IMR-90 (cell line): ENCODE data around the gene MAPK11.

Experiments used
- BHLHE40 ChIP-seq: fragments of 150-350 bp; IDR thresholded peaks from 2 replicates; pipeline ENCODE4 v1.6.1; 2016; ENCODE audit warnings: mild to moderate bottlenecking, low read depth, low read length
- CEBPB ChIP-seq: IDR thresholded peaks from 2 replicates; pipeline ENCODE4 v1.6.1; 2012; ENCODE audit warnings: low read depth, low read length, improper control_type of control experiment
- CHD1 ChIP-seq: IDR thresholded peaks from 2 replicates; pipeline ENCODE4 v1.6.1; 2012; ENCODE audit warnings: low read depth, low read length, improper control_type of control experiment
- FOS ChIP-seq: fragments of 150-350 bp; IDR thresholded peaks from 2 replicates; pipeline ENCODE4 v1.6.1; 2016; ENCODE audit warnings: low read depth, low read length
- MAZ ChIP-seq: IDR thresholded peaks from 2 replicates; pipeline ENCODE4 v1.6.1; 2012; ENCODE audit warnings: low read depth, mild to moderate bottlenecking, low read length, improper control_type of control experiment, moderate library complexity, borderline replicate concordance
- MXI1 ChIP-seq: IDR thresholded peaks from 2 replicates; pipeline ENCODE4 v1.6.1; 2012; ENCODE audit warnings: low read depth, mild to moderate bottlenecking, low read length, moderate library complexity, borderline replicate concordance
- NFE2L2 ChIP-seq: fragments of 150-350 bp; IDR thresholded peaks from 2 replicates; pipeline ENCODE4 v1.6.1; 2016; ENCODE audit warnings: low read depth, mild to moderate bottlenecking, low read length
- POLR2A ChIP-seq: IDR thresholded peaks from 2 replicates; pipeline ENCODE4 v1.6.1; 2012; ENCODE audit warnings: mild to moderate bottlenecking, low read depth, low read length
- RAD21 ChIP-seq: IDR thresholded peaks from 2 replicates; pipeline ENCODE4 v1.6.1; 2012; ENCODE audit warnings: low read length, improper control_type of control experiment
- RCOR1 ChIP-seq: IDR thresholded peaks from 2 replicates; pipeline ENCODE4 v1.6.1; 2012; ENCODE audit warnings: mild to moderate bottlenecking, low read length, improper control_type of control experiment; ENCODE audit not compliant: insufficient replicate concordance
- RFX5 ChIP-seq: IDR thresholded peaks from 2 replicates; pipeline ENCODE4 v1.8.0; 2012; ENCODE audit warnings: low read depth, mild to moderate bottlenecking, low read length, moderate library complexity
- SMC3 ChIP-seq: fragments of 150-350 bp; IDR thresholded peaks from 2 replicates; pipeline ENCODE4 v1.6.1; 2016; ENCODE audit warnings: low read depth, mild to moderate bottlenecking, antibody characterized with exemption, low read length, moderate library complexity
- USF2 ChIP-seq: fragments of 150-350 bp; IDR thresholded peaks from 2 replicates; pipeline ENCODE4 v1.6.1; 2017; ENCODE audit warnings: mild to moderate bottlenecking, antibody characterized with exemption, low read length, low read depth
- TF ChIP-seq, protein P1 (sequence below): conservative IDR thresholded peaks from 2 replicates; pipeline ENCODE4 v1.5.1; 2012; ENCODE audit warnings: mild to moderate bottlenecking, low read depth, low read length, improper control_type of control experiment

GRCh38 chr22:50305393-50305922, 35.3 kb upstream of the MAPK11 start:
- no peak for TF ChIP-seq POLR2A
- no peak for TF ChIP-seq FOS
- TF ChIP-seq RFX5 = no peak
- no peak for TF ChIP-seq CEBPB
- TF ChIP-seq, protein P1, sequence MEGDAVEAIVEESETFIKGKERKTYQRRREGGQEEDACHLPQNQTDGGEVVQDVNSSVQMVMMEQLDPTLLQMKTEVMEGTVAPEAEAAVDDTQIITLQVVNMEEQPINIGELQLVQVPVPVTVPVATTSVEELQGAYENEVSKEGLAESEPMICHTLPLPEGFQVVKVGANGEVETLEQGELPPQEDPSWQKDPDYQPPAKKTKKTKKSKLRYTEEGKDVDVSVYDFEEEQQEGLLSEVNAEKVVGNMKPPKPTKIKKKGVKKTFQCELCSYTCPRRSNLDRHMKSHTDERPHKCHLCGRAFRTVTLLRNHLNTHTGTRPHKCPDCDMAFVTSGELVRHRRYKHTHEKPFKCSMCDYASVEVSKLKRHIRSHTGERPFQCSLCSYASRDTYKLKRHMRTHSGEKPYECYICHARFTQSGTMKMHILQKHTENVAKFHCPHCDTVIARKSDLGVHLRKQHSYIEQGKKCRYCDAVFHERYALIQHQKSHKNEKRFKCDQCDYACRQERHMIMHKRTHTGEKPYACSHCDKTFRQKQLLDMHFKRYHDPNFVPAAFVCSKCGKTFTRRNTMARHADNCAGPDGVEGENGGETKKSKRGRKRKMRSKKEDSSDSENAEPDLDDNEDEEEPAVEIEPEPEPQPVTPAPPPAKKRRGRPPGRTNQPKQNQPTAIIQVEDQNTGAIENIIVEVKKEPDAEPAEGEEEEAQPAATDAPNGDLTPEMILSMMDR = no peak
- no peak for TF ChIP-seq RCOR1
- no peak for TF ChIP-seq USF2
- no peak for TF ChIP-seq MXI1
- no peak for TF ChIP-seq SMC3
- TF ChIP-seq BHLHE40 = no peak
- no peak for TF ChIP-seq RAD21
- TF ChIP-seq NFE2L2 = no peak
- TF ChIP-seq CHD1 = no peak
- no peak for TF ChIP-seq MAZ
